H1 (cell line): ENCODE measurements around the gene MRC2. TPM values are rescaled to one million over a fixed set of nuclear protein-coding genes. Genes with fewer than 3 reads are reported as not detected.

ENCODE experiments used
- ASH2L ChIP-seq: fragments of 200-600, 300-600 bp; sonication (generic); IDR thresholded peaks from one replicate; pipeline ENCODE4 v1.7.1; 2017; ENCODE audit warnings: low read length
- BACH1 ChIP-seq: IDR thresholded peaks from 2 replicates; pipeline ENCODE4 v1.6.1; 2012; ENCODE audit warnings: low read length, improper control_type of control experiment
- CBX5 ChIP-seq: fragments of 300-800, 300-1000 bp; sonication (generic); IDR thresholded peaks from 2 replicates; pipeline ENCODE4 v1.7.1; 2016; ENCODE audit warnings: antibody characterized with exemption, low read length, low read depth
- CTBP2 ChIP-seq: IDR thresholded peaks from 2 replicates; pipeline ENCODE4 v1.7.0; 2011; ENCODE audit warnings: borderline replicate concordance, mild to moderate bottlenecking, moderate library complexity, mixed read lengths, low read length; ENCODE audit not compliant: insufficient read depth, insufficient read length
- EGR1 ChIP-seq: IDR thresholded peaks from 2 replicates; pipeline ENCODE4 v1.6.1; 2011; ENCODE audit warnings: low read depth, low read length, borderline replicate concordance
- EP300 ChIP-seq, 2 experiments: IDR thresholded peaks; 1 replicate in 1 of 2; 2 replicates in 1 of 2; pipeline ENCODE4 v1.6.1; 2011 to 2012; ENCODE audit warnings: low read depth in 2 of 2, low read length in 2 of 2, mild to moderate bottlenecking in 2 of 2, borderline replicate concordance in 1 of 2, inconsistent platforms in 1 of 2, moderate library complexity in 1 of 2
- GABPA ChIP-seq: IDR thresholded peaks from 2 replicates; pipeline ENCODE4 v1.6.1; 2011; ENCODE audit warnings: mild to moderate bottlenecking, low read length, moderate library complexity, borderline replicate concordance; ENCODE audit not compliant: insufficient read depth
- HDAC2 ChIP-seq, 2 experiments: fragments of 300-600 bp in 1 of 2; sonication (generic) in 1 of 2; IDR thresholded peaks; 2 replicates each; pipeline ENCODE4 v1.6.1; 2011 to 2012; ENCODE audit warnings: low read depth in 2 of 2, low read length in 2 of 2, mild to moderate bottlenecking in 2 of 2, moderate library complexity in 2 of 2, borderline replicate concordance in 1 of 2, inconsistent platforms in 1 of 2
- KDM1A ChIP-seq: fragments of 200-600, 300-600 bp; sonication (generic); IDR thresholded peaks from 2 replicates; pipeline ENCODE4 v1.7.1; 2016; ENCODE audit warnings: mild to moderate bottlenecking, low read length, borderline replicate concordance
- KDM4A ChIP-seq: IDR thresholded peaks from one replicate; pipeline ENCODE4 v1.7.1; 2012; ENCODE audit warnings: low read depth, mild to moderate bottlenecking, moderate library complexity, low read length, inconsistent platforms; ENCODE audit not compliant: severe bottlenecking
- PHF8 ChIP-seq: fragments of 200-600 bp; sonication (generic); conservative IDR thresholded peaks from 2 replicates; pipeline ENCODE4 v1.7.1; 2012; ENCODE audit warnings: low read depth, mild to moderate bottlenecking, inconsistent platforms, low read length, moderate library complexity
- POLR2A ChIP-seq, 2 experiments: IDR thresholded peaks; 1 replicate in 1 of 2; 2 replicates in 1 of 2; pipeline ENCODE4 v1.6.1; 2011; ENCODE audit warnings: low read depth in 2 of 2, low read length in 2 of 2, mild to moderate bottlenecking in 2 of 2; ENCODE audit errors: control extremely low read depth in 1 of 2
- RNF2 ChIP-seq: fragments of 200-900, 300-1000 bp; sonication (generic); IDR thresholded peaks from 2 replicates; pipeline ENCODE4 v1.7.1; 2016; ENCODE audit warnings: borderline replicate concordance, low read depth, mild to moderate bottlenecking, antibody characterized with exemption, low read length; ENCODE audit not compliant: poor library complexity, severe bottlenecking; ENCODE audit errors: missing control alignments
- RXRA ChIP-seq: IDR thresholded peaks from 2 replicates; pipeline ENCODE4 v1.6.1; 2011; ENCODE audit warnings: low read depth, mild to moderate bottlenecking, low read length, moderate library complexity; ENCODE audit not compliant: insufficient read depth
- SRF ChIP-seq: IDR thresholded peaks from 2 replicates; pipeline ENCODE4 v1.6.1; 2011; ENCODE audit warnings: mild to moderate bottlenecking, low read depth, low read length, moderate library complexity
- TAF1 ChIP-seq: IDR thresholded peaks from 2 replicates; pipeline ENCODE4 v1.6.1; 2011; ENCODE audit warnings: mild to moderate bottlenecking, low read depth, low read length
- TAF7 ChIP-seq: optimal IDR thresholded peaks from 2 replicates; pipeline ENCODE3; 2011; ENCODE audit warnings: low read depth, mild to moderate bottlenecking, inconsistent platforms, low read length, moderate library complexity, borderline replicate concordance
- TEAD4 ChIP-seq: IDR thresholded peaks from 2 replicates; pipeline ENCODE4 v1.6.1; 2012; ENCODE audit warnings: low read depth, low read length, inconsistent platforms, mixed read lengths
- polyA plus RNA-seq, 7 experiments: library from polyadenylated mRNA; depleted of rRNA in 3 of 7; stranded (reverse) in 5 of 7; unstranded in 2 of 7; fragments of >200 nt in 5 of 7; fragments of 200-250 nt in 2 of 7; gene quantifications; 1 replicate in 5 of 7; 2 replicates in 1 of 7; 4 replicates in 1 of 7; pipeline versions ENCODE4 v1.2.1 to v1.2.3, GENCODE V29; 2011 to 2013; ENCODE audit warnings: missing spikeins in 2 of 7, mixed read lengths in 2 of 7
- total RNA-seq: library from RNA; stranded (reverse); fragmentation: NEBNext Ultra II Directional; extraction: Animal tissue kit (Norgen Biotek cat#: 25700); gene quantifications from 2 replicates; pipeline ENCODE4 v1.2.1, GENCODE V29; 2021
- TF ChIP-seq, protein P1 (sequence below): IDR thresholded peaks from 2 replicates; pipeline ENCODE4 v1.6.1; 2012; ENCODE audit warnings: inconsistent platforms

Gene MRC2
- total and polyA plus RNA-seq, 2 of the 8 experiments (the other 6 are each of a cell fraction or from before 2014, with no cell fraction given): 7.0 to 24.2 TPM

GRCh38 chr17:62652251-62653001 is 25.0 kb downstream of the MRC2 start (continued):
- no peak for TF ChIP-seq EP300 (IDR thresholded peaks at IDR 0.05; ENCODE audit: borderline replicate concordance in 1 of 2, low read depth in 2 of 2, low read length in 2 of 2)
- peak; percentile 94 for TF ChIP-seq ASH2L
- peak; percentile 76; the same call in 1 of the 2 replicates for TF ChIP-seq KDM1A
- peak; percentile 30 for TF ChIP-seq RNF2
- TF ChIP-seq, protein P1, sequence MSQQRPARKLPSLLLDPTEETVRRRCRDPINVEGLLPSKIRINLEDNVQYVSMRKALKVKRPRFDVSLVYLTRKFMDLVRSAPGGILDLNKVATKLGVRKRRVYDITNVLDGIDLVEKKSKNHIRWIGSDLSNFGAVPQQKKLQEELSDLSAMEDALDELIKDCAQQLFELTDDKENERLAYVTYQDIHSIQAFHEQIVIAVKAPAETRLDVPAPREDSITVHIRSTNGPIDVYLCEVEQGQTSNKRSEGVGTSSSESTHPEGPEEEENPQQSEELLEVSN: peak; percentile 66; the same call in 1 of the 2 replicates
- TF ChIP-seq EGR1: peak; percentile 88; the same call in 1 of the 2 replicates
- peak; percentile 38; the same call in 1 of the 2 replicates for TF ChIP-seq TAF1
- TF ChIP-seq TEAD4: no peak
- no peak for TF ChIP-seq RXRA
- peak; percentile 61 for TF ChIP-seq CTBP2
- TF ChIP-seq KDM4A: peak; percentile 58
- no peak for TF ChIP-seq SRF
- TF ChIP-seq POLR2A (IDR thresholded peaks at IDR 0.05; ENCODE audit: control extremely low read depth in 1 of 2, low read depth in 2 of 2, low read length in 2 of 2): no peak
- peak in 1 of 2 experiments; percentile 23; a peak in 1 of 4 replicates for TF ChIP-seq HDAC2 (IDR thresholded peaks at IDR 0.05; ENCODE audit: borderline replicate concordance in 1 of 2, low read depth in 2 of 2, low read length in 2 of 2)
- peak; percentile 36; the same call in 1 of the 2 replicates for TF ChIP-seq BACH1
- peak; percentile 26 for TF ChIP-seq TAF7
- no peak for TF ChIP-seq CBX5
- TF ChIP-seq GABPA: no peak
- TF ChIP-seq PHF8: peak; percentile 55
- TF ChIP-seq, all 59 proteins: peak for 17
